HEK293 (cell line): Measurements from ENCODE around the gene ANP32A.
A peak's percentile ranks its signal among the peaks of the same experiment; 100 is the strongest.

ENCODE experiments used
- CTCF ChIA-PET: fragments of 350-600 bp; formaldehyde crosslinking; extraction: SDS; loops from one replicate; lab custom pipeline; 2021; ENCODE audit warnings: antibody characterized with exemption; lab: Yijun Ruan, JAX
- POLR2A ChIA-PET: fragments of 300-600 bp; formaldehyde crosslinking; extraction: SDS; loops from one replicate; lab custom pipeline; 2020; ENCODE audit warnings: antibody characterized with exemption, inconsistent platforms; lab: Yijun Ruan, JAX
- H3K27ac ChIP-seq: fragments of 200-500 bp; sonication (Bioruptor generic); 2 replicates; pipeline ENCODE4 v1.5.1; 2014; ENCODE audit warnings: low read depth, low read length, control low read depth, inconsistent platforms; ENCODE audit errors: extremely low read depth
- H3K36me3 ChIP-seq, 2 experiments: fragments of 200-500 bp in 1 of 2; sonication (Bioruptor generic) in 1 of 2; 1 replicate in 1 of 2; 2 replicates in 1 of 2; pipeline ENCODE4 v1.5.1; 2014 to 2017; ENCODE audit warnings: inconsistent platforms in 2 of 2, low read length in 2 of 2; ENCODE audit not compliant: control insufficient read depth in 2 of 2, insufficient read depth in 1 of 2
- H3K4me1 ChIP-seq: fragments of 200-500 bp; sonication (Bioruptor generic); 2 replicates; pipeline ENCODE4 v1.5.1; 2014; ENCODE audit warnings: mild to moderate bottlenecking, low read length, inconsistent platforms; ENCODE audit not compliant: control insufficient read depth, insufficient read depth
- H3K4me3 ChIP-seq: 2 replicates; pipeline ENCODE4 v1.5.1; 2011; ENCODE audit warnings: low read depth, mild to moderate bottlenecking, control low read depth, low read length, moderate library complexity
- H3K9me3 ChIP-seq: fragments of 200-500 bp; sonication (Bioruptor generic); 2 replicates; pipeline ENCODE4 v1.5.1; 2014; ENCODE audit warnings: low read depth, low read length, inconsistent platforms; ENCODE audit not compliant: control insufficient read depth, insufficient read depth
- BCL11A ChIP-seq: fragments of 450-650 bp; formaldehyde crosslinking; IDR thresholded peaks from 2 replicates; pipeline ENCODE4 v1.5.1; 2016; ENCODE audit warnings: low read depth, missing biosample characterization, missing genetic modification characterization
- EGR2 ChIP-seq: fragments of 450-650 bp; formaldehyde crosslinking; IDR thresholded peaks from 2 replicates; pipeline ENCODE4 v1.5.1; 2016; ENCODE audit warnings: low read depth, missing biosample characterization, missing genetic modification characterization
- INSM2 ChIP-seq: fragments of 450-650 bp; formaldehyde crosslinking; IDR thresholded peaks from 2 replicates; pipeline ENCODE4 v1.5.1; 2016; ENCODE audit warnings: missing biosample characterization, missing genetic modification characterization
- ZBTB49 ChIP-seq: fragments of 450-650 bp; formaldehyde crosslinking; IDR thresholded peaks from 2 replicates; pipeline ENCODE4 v1.5.1; 2016; ENCODE audit warnings: missing biosample characterization, missing genetic modification characterization, low read depth
- ZNF148 ChIP-seq: fragments of 450-650 bp; formaldehyde crosslinking; IDR thresholded peaks from 2 replicates; pipeline ENCODE4 v1.5.0; 2017; ENCODE audit warnings: missing biosample characterization, missing genetic modification characterization, borderline replicate concordance
- ZNF248 ChIP-seq: fragments of 450-650 bp; formaldehyde crosslinking; IDR thresholded peaks from 2 replicates; pipeline ENCODE4 v1.5.1; 2017; ENCODE audit warnings: missing biosample characterization, missing genetic modification characterization
- ZNF292 ChIP-seq: fragments of 450-650 bp; formaldehyde crosslinking; IDR thresholded peaks from 2 replicates; pipeline ENCODE4 v1.5.1; 2016; ENCODE audit warnings: low read depth, missing biosample characterization, missing genetic modification characterization, borderline replicate concordance
- ZNF341 ChIP-seq: fragments of 450-650 bp; formaldehyde crosslinking; IDR thresholded peaks from 2 replicates; pipeline ENCODE4; 2016; ENCODE audit warnings: low read depth, missing biosample characterization, missing genetic modification characterization
- ZNF362 ChIP-seq: fragments of 450-650 bp; formaldehyde crosslinking; IDR thresholded peaks from 2 replicates; pipeline ENCODE4 v1.5.1; 2016; ENCODE audit warnings: missing biosample characterization, missing genetic modification characterization
- ZNF518A ChIP-seq: fragments of 450-650 bp; formaldehyde crosslinking; conservative IDR thresholded peaks from 2 replicates; pipeline ENCODE4 v1.5.1; 2016; ENCODE audit warnings: low read depth, missing biosample characterization, missing genetic modification characterization
- ZNF529 ChIP-seq: fragments of 450-650 bp; formaldehyde crosslinking; IDR thresholded peaks from 2 replicates; pipeline ENCODE4 v1.5.1; 2017; ENCODE audit warnings: missing genetic modification characterization, missing biosample characterization; ENCODE audit not compliant: insufficient replicate concordance
- ZNF677 ChIP-seq: fragments of 450-650 bp; IDR thresholded peaks from 2 replicates; pipeline ENCODE4 v1.5.0; 2018; ENCODE audit warnings: missing biosample characterization, mild to moderate bottlenecking, missing genetic modification characterization, moderate library complexity
- ZNF692 ChIP-seq: fragments of 450-650 bp; formaldehyde crosslinking; IDR thresholded peaks from 2 replicates; pipeline ENCODE4 v1.5.1; 2016; ENCODE audit warnings: missing biosample characterization, missing genetic modification characterization
- ZNF707 ChIP-seq: fragments of 450-650 bp; formaldehyde crosslinking; IDR thresholded peaks from 2 replicates; pipeline ENCODE4 v1.5.1; 2016; ENCODE audit warnings: missing biosample characterization, missing genetic modification characterization
- ZNF776 ChIP-seq: fragments of 450-650 bp; formaldehyde crosslinking; IDR thresholded peaks from 2 replicates; pipeline ENCODE4 v1.5.0; 2017; ENCODE audit warnings: missing biosample characterization, missing genetic modification characterization, borderline replicate concordance
- ZSCAN5A ChIP-seq: fragments of 450-650 bp; formaldehyde crosslinking; IDR thresholded peaks from 2 replicates; pipeline ENCODE4 v1.5.1; 2016; ENCODE audit warnings: missing biosample characterization, missing genetic modification characterization
- ZXDB ChIP-seq: fragments of 450-650 bp; formaldehyde crosslinking; IDR thresholded peaks from 2 replicates; pipeline ENCODE4 v1.5.1; 2016; ENCODE audit warnings: missing biosample characterization, missing genetic modification characterization

Gene ANP32A

GRCh38 chr15:68774521-68775235 lies 46.0 kb downstream of the ANP32A start:
- H3K4me1 ChIP-seq = no peaks in the 10 kb centered on the region
- ChIA-PET CTCF (interaction anchor here (0.6 to 1.3 kb wide), 3 partner anchors 12 to 106 kb away, joined by 3 to 4 read pairs (median 3); no protein-coding TSS in a partner anchor), POLR2A (no interaction called here)
- peaks cover 15 to 24% of the 10 kb centered on the region in 2 experiments for H3K36me3 ChIP-seq
- H3K9me3 ChIP-seq = no peaks in the 10 kb centered on the region
- TF ChIP-seq ZNF707 (tag by site-specific recombination) (no peak), ZNF148 (tag by site-specific recombination) (no peak), EGR2 (tag by site-specific recombination) (no peak), ZNF362 (tag by site-specific recombination) (no peak), ZBTB49 (tag by site-specific recombination) (no peak), ZSCAN5A (tag by site-specific recombination) (no peak), INSM2 (no peak), BCL11A (no peak), ZNF692 (tag by site-specific recombination) (no peak), ZXDB (tag by site-specific recombination) (no peak), ZNF292 (no peak), ZNF677 (no peak)
- no peak overlapping the region for H3K27ac ChIP-seq
- H3K4me3 ChIP-seq = no peak overlapping the region

GRCh38 chr15:68774120-68774519 lies 46.6 kb downstream of the ANP32A start:
- CTCF ChIA-PET = interaction anchor here (0.6 kb wide), 1 partner anchor 105 kb away, joined by 3 read pairs; no protein-coding TSS in a partner anchor

More at GRCh38 chr15:68774120-68774519, 46.6 kb downstream of the ANP32A start:
- Histone ChIP-seq H3K4me1 (no peaks in the 10 kb centered on the region), H3K9me3 (no peaks in the 10 kb centered on the region), H3K36me3 (peaks cover 9 to 19% of the 10 kb centered on the region in 2 experiments), H3K4me3 (no peak overlapping the region), H3K27ac (no peak overlapping the region)
- peak; percentile 77; the same call in 1 of the 2 replicates for TF ChIP-seq ZNF776 (tag by site-specific recombination)
- no peak for TF ChIP-seq ZNF248 (tag by site-specific recombination)
- peak; percentile 41; the same call in 1 of the 2 replicates for TF ChIP-seq ZNF341 (tag by site-specific recombination)
- no peak for TF ChIP-seq ZNF518A (tag by site-specific recombination)
- no peak for TF ChIP-seq ZNF529
- POLR2A ChIA-PET = no interaction called here
